Suppressor macrophage (primary cell): ENCODE measurements around the gene TAF10.

ENCODE experiments used
- DNase-seq, 4 experiments: peaks; one replicate each; pipeline ENCODE4 v3.0.0-alpha.2; 2020 to 2022

The TAF10 gene

GRCh38 chr11:6640036-6640984 lies 28.3 kb upstream of the TAF10 start:
- no peak for DNase-seq

- no peak for DNase-seq
Measured at GRCh38 chr11:6638429-6638828, 26.4 kb upstream of the TAF10 start.

GRCh38 chr11:6637871-6638270 lies 25.9 kb upstream of the TAF10 start:
- no peak for DNase-seq

- DNase-seq: no peak
Measured at GRCh38 chr11:6636480-6636879, 24.5 kb upstream of the TAF10 start.

- DNase-seq: peak; percentile 71 to 88 (median 80)
Measured at GRCh38 chr11:6635082-6635932, 23.3 kb upstream of the TAF10 start.

GRCh38 chr11:6634534-6634933 lies 22.5 kb upstream of the TAF10 start:
- no peak for DNase-seq

GRCh38 chr11:6633422-6634408 lies 21.7 kb upstream of the TAF10 start:
- DNase-seq: no peak

GRCh38 chr11:6632116-6633073 lies 20.4 kb upstream of the TAF10 start:
- no peak for DNase-seq

GRCh38 chr11:6631361-6631890 lies 19.4 kb upstream of the TAF10 start:
- no peak for DNase-seq

- no peak for DNase-seq
Measured at GRCh38 chr11:6630632-6631291, 18.7 kb upstream of the TAF10 start.

- DNase-seq: no peak
Measured at GRCh38 chr11:6629892-6630631, 18.0 kb upstream of the TAF10 start.

GRCh38 chr11:6629573-6629891 lies 17.5 kb upstream of the TAF10 start:
- DNase-seq: no peak

GRCh38 chr11:6628526-6628925 lies 16.5 kb upstream of the TAF10 start:
- no peak for DNase-seq

- DNase-seq: no peak
Measured at GRCh38 chr11:6627762-6628241, 15.8 kb upstream of the TAF10 start.

GRCh38 chr11:6626971-6627761 lies 15.2 kb upstream of the TAF10 start:
- no peak for DNase-seq

- no peak for DNase-seq
Measured at GRCh38 chr11:6625832-6626420, 13.9 kb upstream of the TAF10 start.

GRCh38 chr11:6625156-6625831 lies 13.3 kb upstream of the TAF10 start:
- DNase-seq: no peak
